NB4 (cell line): Measurements from ENCODE around the gene TAS1R2.

ENCODE experiments used
- CTCF ChIP-seq: IDR thresholded peaks from one replicate; pipeline ENCODE4 v1.5.1; 2012; ENCODE audit warnings: low read depth, low read length
- MAX ChIP-seq: IDR thresholded peaks from 2 replicates; pipeline ENCODE4 v1.6.1; 2011; ENCODE audit warnings: low read depth, low read length
- MYC ChIP-seq: IDR thresholded peaks from 2 replicates; pipeline ENCODE4 v1.6.1; 2011; ENCODE audit warnings: low read depth, low read length
- POLR2A ChIP-seq: IDR thresholded peaks from 2 replicates; pipeline ENCODE4 v1.6.1; 2011; ENCODE audit warnings: mild to moderate bottlenecking; ENCODE audit not compliant: insufficient read length; ENCODE audit errors: extremely low read depth

- TF ChIP-seq CTCF: no peak
- no peak for TF ChIP-seq POLR2A
- no peak for TF ChIP-seq MYC
- TF ChIP-seq MAX: no peak
These were observed 42.7 kb downstream of the TAS1R2 start for GRCh38 chr1:18816808-18817207.
